Neural cell (in vitro differentiated cells): ENCODE measurements around the gene IPO13. TPM values are rescaled to one million over a fixed set of nuclear protein-coding genes. Genes with fewer than 3 reads are reported as not detected.

Source experiments
- H2AFZ ChIP-seq: fragments of 200-600, 300-800 bp; sonication (generic), shearing (Covaris generic); 2 replicates; pipeline ENCODE4 v1.6.0; 2014; ENCODE audit warnings: low read depth, mild to moderate bottlenecking, antibody characterized with exemption, low read length, moderate library complexity
- H3F3A ChIP-seq: fragments of 200-600 bp; shearing (Covaris generic); 2 replicates; pipeline ENCODE4 v1.6.1; 2016; ENCODE audit warnings: mild to moderate bottlenecking, moderate library complexity, mixed read lengths, antibody characterized with exemption, low read length; ENCODE audit not compliant: insufficient read depth, poor library complexity, severe bottlenecking
- H3K27ac ChIP-seq: fragments of 200-600, 300-800 bp; sonication (generic), shearing (Covaris generic); 2 replicates; pipeline ENCODE4 v1.5.1; 2014; ENCODE audit warnings: mild to moderate bottlenecking, low read length, moderate library complexity
- H3K27me3 ChIP-seq: fragments of 300-800, 200-600 bp; sonication (generic), shearing (Covaris generic); 2 replicates; pipeline ENCODE4 v1.6.0; 2014; ENCODE audit warnings: mild to moderate bottlenecking, low read depth, low read length, moderate library complexity; ENCODE audit not compliant: insufficient read depth
- H3K36me3 ChIP-seq: fragments of 300-800, 200-600 bp; sonication (generic), shearing (Covaris generic); 2 replicates; pipeline ENCODE4 v1.5.1; 2014; ENCODE audit warnings: mild to moderate bottlenecking, antibody characterized with exemption, low read length, moderate library complexity; ENCODE audit not compliant: insufficient read depth
- H3K4me2 ChIP-seq: fragments of 300-800, 200-600 bp; sonication (generic), shearing (Covaris generic); 2 replicates; pipeline ENCODE4 v1.6.0; 2014; ENCODE audit warnings: mild to moderate bottlenecking, low read length
- H3K4me3 ChIP-seq: fragments of 300-800, 200-600 bp; sonication (generic), shearing (Covaris generic); 2 replicates; pipeline ENCODE4 v1.5.1; 2014; ENCODE audit warnings: mild to moderate bottlenecking, low read length, moderate library complexity
- H3K79me2 ChIP-seq: fragments of 200-600 bp; shearing (Covaris generic); replicated peaks from 2 replicates; pipeline ENCODE4 v1.6.0; 2014; ENCODE audit warnings: mild to moderate bottlenecking, low read length, moderate library complexity; ENCODE audit not compliant: insufficient read depth
- H3K9ac ChIP-seq: fragments of 300-800, 200-600 bp; sonication (generic), shearing (Covaris generic); 2 replicates; pipeline ENCODE4 v1.6.1; 2016; ENCODE audit warnings: mild to moderate bottlenecking, low read length, mixed read lengths
- H3K9me2 ChIP-seq: fragments of 200-600 bp; shearing (Covaris generic); 2 replicates; pipeline ENCODE4 v1.6.1; 2016; ENCODE audit warnings: mild to moderate bottlenecking, low read length, mixed read lengths; ENCODE audit not compliant: insufficient read depth
- H3K9me3 ChIP-seq: fragments of 200-600, 300-800 bp; sonication (generic), shearing (Covaris generic); 2 replicates; pipeline ENCODE4 v1.6.1; 2016; ENCODE audit warnings: mild to moderate bottlenecking, mixed run types, low read length, moderate library complexity, mixed read lengths
- H4K20me1 ChIP-seq: fragments of 200-600 bp; shearing (Covaris generic); 2 replicates; pipeline ENCODE4 v1.6.1; 2016; ENCODE audit warnings: mild to moderate bottlenecking, mixed run types; ENCODE audit not compliant: insufficient read depth
- EP300 ChIP-seq: fragments of 450-650 bp; conservative IDR thresholded peaks from 2 replicates; pipeline ENCODE4 v1.6.1; 2014; ENCODE audit warnings: antibody characterized with exemption, mild to moderate bottlenecking, moderate library complexity; ENCODE audit not compliant: poor library complexity, severe bottlenecking
- EZH2 ChIP-seq: fragments of 200-600, 300-800 bp; shearing (Covaris generic), sonication (generic); IDR thresholded peaks from 2 replicates; pipeline ENCODE4 v1.6.1; 2014; ENCODE audit warnings: antibody characterized with exemption, low read length, borderline replicate concordance, mild to moderate bottlenecking; ENCODE audit not compliant: insufficient read depth, poor library complexity, severe bottlenecking
- MXI1 ChIP-seq: fragments of 450-650 bp; conservative IDR thresholded peaks from 2 replicates; pipeline ENCODE4 v1.6.1; 2014; ENCODE audit warnings: antibody characterized with exemption, mild to moderate bottlenecking; ENCODE audit not compliant: poor library complexity, severe bottlenecking
- POLR2AphosphoS5 ChIP-seq: IDR thresholded peaks from 2 replicates; pipeline ENCODE4 v1.6.1; 2012
- RAD21 ChIP-seq: fragments of 450-650 bp; conservative IDR thresholded peaks from 2 replicates; pipeline ENCODE4 v1.6.1; 2014; ENCODE audit warnings: antibody characterized with exemption, mild to moderate bottlenecking, moderate library complexity
- SMC3 ChIP-seq: fragments of 450-650 bp; conservative IDR thresholded peaks from 2 replicates; pipeline ENCODE4 v1.6.1; 2014; ENCODE audit warnings: antibody characterized with exemption, mild to moderate bottlenecking, moderate library complexity; ENCODE audit not compliant: poor library complexity
- TAF1 ChIP-seq: IDR thresholded peaks from 2 replicates; pipeline ENCODE4 v1.6.1; 2012; ENCODE audit warnings: low read depth
- polyA plus RNA-seq: library from polyadenylated mRNA; depleted of rRNA; stranded (reverse); fragments of >200 nt; gene quantifications from 2 replicates; pipeline ENCODE4 v1.2.3, GENCODE V29; 2014
- TF ChIP-seq, protein P1 (sequence below): IDR thresholded peaks from 2 replicates; pipeline ENCODE4 v1.6.1; 2012; ENCODE audit warnings: borderline replicate concordance
- TF ChIP-seq, protein P2 (sequence below): fragments of 450-650 bp; IDR thresholded peaks from 2 replicates; pipeline ENCODE4 v1.5.1; 2014; ENCODE audit warnings: antibody characterized with exemption, mild to moderate bottlenecking, moderate library complexity; ENCODE audit not compliant: poor library complexity, severe bottlenecking

The IPO13 gene
- polyA plus RNA-seq, 1 donor from 2014 or later: 29.8 TPM

- no peak overlapping the region for H2AFZ ChIP-seq
- no peaks in the 10 kb centered on the region for H3K9me2 ChIP-seq
- no peaks in the 10 kb centered on the region for H3K36me3 ChIP-seq
- TF ChIP-seq, protein P1, sequence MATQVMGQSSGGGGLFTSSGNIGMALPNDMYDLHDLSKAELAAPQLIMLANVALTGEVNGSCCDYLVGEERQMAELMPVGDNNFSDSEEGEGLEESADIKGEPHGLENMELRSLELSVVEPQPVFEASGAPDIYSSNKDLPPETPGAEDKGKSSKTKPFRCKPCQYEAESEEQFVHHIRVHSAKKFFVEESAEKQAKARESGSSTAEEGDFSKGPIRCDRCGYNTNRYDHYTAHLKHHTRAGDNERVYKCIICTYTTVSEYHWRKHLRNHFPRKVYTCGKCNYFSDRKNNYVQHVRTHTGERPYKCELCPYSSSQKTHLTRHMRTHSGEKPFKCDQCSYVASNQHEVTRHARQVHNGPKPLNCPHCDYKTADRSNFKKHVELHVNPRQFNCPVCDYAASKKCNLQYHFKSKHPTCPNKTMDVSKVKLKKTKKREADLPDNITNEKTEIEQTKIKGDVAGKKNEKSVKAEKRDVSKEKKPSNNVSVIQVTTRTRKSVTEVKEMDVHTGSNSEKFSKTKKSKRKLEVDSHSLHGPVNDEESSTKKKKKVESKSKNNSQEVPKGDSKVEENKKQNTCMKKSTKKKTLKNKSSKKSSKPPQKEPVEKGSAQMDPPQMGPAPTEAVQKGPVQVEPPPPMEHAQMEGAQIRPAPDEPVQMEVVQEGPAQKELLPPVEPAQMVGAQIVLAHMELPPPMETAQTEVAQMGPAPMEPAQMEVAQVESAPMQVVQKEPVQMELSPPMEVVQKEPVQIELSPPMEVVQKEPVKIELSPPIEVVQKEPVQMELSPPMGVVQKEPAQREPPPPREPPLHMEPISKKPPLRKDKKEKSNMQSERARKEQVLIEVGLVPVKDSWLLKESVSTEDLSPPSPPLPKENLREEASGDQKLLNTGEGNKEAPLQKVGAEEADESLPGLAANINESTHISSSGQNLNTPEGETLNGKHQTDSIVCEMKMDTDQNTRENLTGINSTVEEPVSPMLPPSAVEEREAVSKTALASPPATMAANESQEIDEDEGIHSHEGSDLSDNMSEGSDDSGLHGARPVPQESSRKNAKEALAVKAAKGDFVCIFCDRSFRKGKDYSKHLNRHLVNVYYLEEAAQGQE: no peak
- TF ChIP-seq POLR2AphosphoS5 (no peak), EZH2 (no peak), MXI1 (no peak), TAF1 (no peak), SMC3 (no peak), RAD21 (no peak), EP300 (no peak)
- TF ChIP-seq, protein P2, sequence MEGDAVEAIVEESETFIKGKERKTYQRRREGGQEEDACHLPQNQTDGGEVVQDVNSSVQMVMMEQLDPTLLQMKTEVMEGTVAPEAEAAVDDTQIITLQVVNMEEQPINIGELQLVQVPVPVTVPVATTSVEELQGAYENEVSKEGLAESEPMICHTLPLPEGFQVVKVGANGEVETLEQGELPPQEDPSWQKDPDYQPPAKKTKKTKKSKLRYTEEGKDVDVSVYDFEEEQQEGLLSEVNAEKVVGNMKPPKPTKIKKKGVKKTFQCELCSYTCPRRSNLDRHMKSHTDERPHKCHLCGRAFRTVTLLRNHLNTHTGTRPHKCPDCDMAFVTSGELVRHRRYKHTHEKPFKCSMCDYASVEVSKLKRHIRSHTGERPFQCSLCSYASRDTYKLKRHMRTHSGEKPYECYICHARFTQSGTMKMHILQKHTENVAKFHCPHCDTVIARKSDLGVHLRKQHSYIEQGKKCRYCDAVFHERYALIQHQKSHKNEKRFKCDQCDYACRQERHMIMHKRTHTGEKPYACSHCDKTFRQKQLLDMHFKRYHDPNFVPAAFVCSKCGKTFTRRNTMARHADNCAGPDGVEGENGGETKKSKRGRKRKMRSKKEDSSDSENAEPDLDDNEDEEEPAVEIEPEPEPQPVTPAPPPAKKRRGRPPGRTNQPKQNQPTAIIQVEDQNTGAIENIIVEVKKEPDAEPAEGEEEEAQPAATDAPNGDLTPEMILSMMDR: no peak
- no peaks in the 10 kb centered on the region for H3F3A ChIP-seq
- H3K79me2 ChIP-seq: no peaks in the 10 kb centered on the region
- H3K4me2 ChIP-seq: no peak overlapping the region
- H4K20me1 ChIP-seq: no peaks in the 10 kb centered on the region
- H3K4me3 ChIP-seq: no peak overlapping the region
- no peaks in the 10 kb centered on the region for H3K27me3 ChIP-seq
- H3K9ac ChIP-seq: no peak overlapping the region
- no peaks in the 10 kb centered on the region for H3K9me3 ChIP-seq
- no peak overlapping the region for H3K27ac ChIP-seq
Measured at GRCh38 chr1:44016890-44017400, 70.2 kb downstream of the IPO13 start.

Other genes starting within 250 kb of the IPO13 start
- 36.8 and 37.8 TPM in 2 replicates for gene ST3GAL3, start 239.4 kb upstream of the IPO13 start, polyA plus RNA-seq
- gene ARTN, start 13.1 kb upstream of the IPO13 start, polyA plus RNA-seq: 1.4 and 2.2 TPM in 2 replicates
- gene DPH2, start 23.1 kb downstream of the IPO13 start, polyA plus RNA-seq: 26.0 and 29.2 TPM in 2 replicates
- gene ATP6V0B, start 28.0 kb downstream of the IPO13 start, polyA plus RNA-seq: 580 and 705 TPM in 2 replicates
- 129 and 147 TPM in 2 replicates for gene B4GALT2, start 32.3 kb downstream of the IPO13 start, polyA plus RNA-seq
- gene CCDC24, start 44.6 kb downstream of the IPO13 start, polyA plus RNA-seq: 16.3 and 16.5 TPM in 2 replicates
- 1.3 and 1.6 TPM in 2 replicates for gene SLC6A9, start 84.5 kb downstream of the IPO13 start, polyA plus RNA-seq
- gene KLF17, start 171.9 kb downstream of the IPO13 start, polyA plus RNA-seq: not detected in 2 replicates
- not detected in 2 replicates for gene KLF18, start 194.7 kb downstream of the IPO13 start, polyA plus RNA-seq